ENCODE measurements around the gene FAM135A. TPM values are rescaled to one million over a fixed set of nuclear protein-coding genes. Genes with fewer than 3 reads are reported as not detected.
A peak's percentile ranks its signal among the peaks of the same experiment; 100 is the strongest.

The FAM135A gene
- total and polyA plus RNA-seq, 2 of the 13 experiments (the other 11 are each of a cell fraction or from before 2014, with no cell fraction given): 26.9 to 31.5 TPM

- TF ChIP-seq RFX5 (IDR thresholded peaks at IDR 0.05; ENCODE audit: low read depth, low read length) (no peak), NCOR1 (IDR thresholded peaks at IDR 0.05; ENCODE audit: borderline replicate concordance, low read length) (peak; percentile 47; the same call in 1 of the 2 replicates), ZNF251 (CRISPR knock-in tag; IDR thresholded peaks at IDR 0.05) (no peak), ZMYM4 (CRISPR knock-in tag; IDR thresholded peaks at IDR 0.05) (0 out of 2 replicates have a peak, but pooled peaks have one; percentile 17), TCF7 (IDR thresholded peaks at IDR 0.05; ENCODE audit: low read depth) (peak; percentile 77), PPARG (CRISPR knock-in tag; conservative IDR thresholded peaks at IDR 0.05) (no peak), ZBTB49 (CRISPR knock-in tag; IDR thresholded peaks at IDR 0.05; ENCODE audit: borderline replicate concordance) (no peak), ZNF383 (CRISPR knock-in tag; IDR thresholded peaks at IDR 0.05; ENCODE audit: borderline replicate concordance) (no peak), ZNF605 (CRISPR knock-in tag; IDR thresholded peaks at IDR 0.05) (no peak), GTF2F1 (IDR thresholded peaks at IDR 0.05; ENCODE audit: low read length) (no peak), KDM6A (CRISPR knock-in tag; IDR thresholded peaks at IDR 0.05; ENCODE audit: low read depth) (no peak), SMC3 (IDR thresholded peaks at IDR 0.05; ENCODE audit: low read length) (no peak), GPN1 (CRISPR knock-in tag; IDR thresholded peaks at IDR 0.05; ENCODE audit: borderline replicate concordance) (no peak), ISL2 (CRISPR knock-in tag; IDR thresholded peaks at IDR 0.05) (peak; percentile 77), NPAS2 (CRISPR knock-in tag; IDR thresholded peaks at IDR 0.05; ENCODE audit: borderline replicate concordance) (no peak), ZBTB8A (CRISPR knock-in tag; IDR thresholded peaks at IDR 0.05; ENCODE audit: borderline replicate concordance, low read depth) (no peak), IRF1 (CRISPR knock-in tag; IDR thresholded peaks at IDR 0.05; ENCODE audit: low read depth) (no peak), ZNF530 (CRISPR knock-in tag; IDR thresholded peaks at IDR 0.05; ENCODE audit: low read depth) (no peak), ZBTB38 (CRISPR knock-in tag; IDR thresholded peaks at IDR 0.05) (no peak), ZNF883 (CRISPR knock-in tag; IDR thresholded peaks at IDR 0.05; ENCODE audit: not compliant biosample characterization) (no peak), ZNF546 (CRISPR knock-in tag; conservative IDR thresholded peaks at IDR 0.05) (no peak)
- TF ChIP-seq, protein P1, sequence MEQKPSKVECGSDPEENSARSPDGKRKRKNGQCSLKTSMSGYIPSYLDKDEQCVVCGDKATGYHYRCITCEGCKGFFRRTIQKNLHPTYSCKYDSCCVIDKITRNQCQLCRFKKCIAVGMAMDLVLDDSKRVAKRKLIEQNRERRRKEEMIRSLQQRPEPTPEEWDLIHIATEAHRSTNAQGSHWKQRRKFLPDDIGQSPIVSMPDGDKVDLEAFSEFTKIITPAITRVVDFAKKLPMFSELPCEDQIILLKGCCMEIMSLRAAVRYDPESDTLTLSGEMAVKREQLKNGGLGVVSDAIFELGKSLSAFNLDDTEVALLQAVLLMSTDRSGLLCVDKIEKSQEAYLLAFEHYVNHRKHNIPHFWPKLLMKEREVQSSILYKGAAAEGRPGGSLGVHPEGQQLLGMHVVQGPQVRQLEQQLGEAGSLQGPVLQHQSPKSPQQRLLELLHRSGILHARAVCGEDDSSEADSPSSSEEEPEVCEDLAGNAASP (CRISPR knock-in tag; IDR thresholded peaks at IDR 0.05; ENCODE audit: borderline replicate concordance): 0 out of 2 replicates have a peak, but pooled peaks have one; percentile 19
- TF ChIP-seq, protein P2, sequence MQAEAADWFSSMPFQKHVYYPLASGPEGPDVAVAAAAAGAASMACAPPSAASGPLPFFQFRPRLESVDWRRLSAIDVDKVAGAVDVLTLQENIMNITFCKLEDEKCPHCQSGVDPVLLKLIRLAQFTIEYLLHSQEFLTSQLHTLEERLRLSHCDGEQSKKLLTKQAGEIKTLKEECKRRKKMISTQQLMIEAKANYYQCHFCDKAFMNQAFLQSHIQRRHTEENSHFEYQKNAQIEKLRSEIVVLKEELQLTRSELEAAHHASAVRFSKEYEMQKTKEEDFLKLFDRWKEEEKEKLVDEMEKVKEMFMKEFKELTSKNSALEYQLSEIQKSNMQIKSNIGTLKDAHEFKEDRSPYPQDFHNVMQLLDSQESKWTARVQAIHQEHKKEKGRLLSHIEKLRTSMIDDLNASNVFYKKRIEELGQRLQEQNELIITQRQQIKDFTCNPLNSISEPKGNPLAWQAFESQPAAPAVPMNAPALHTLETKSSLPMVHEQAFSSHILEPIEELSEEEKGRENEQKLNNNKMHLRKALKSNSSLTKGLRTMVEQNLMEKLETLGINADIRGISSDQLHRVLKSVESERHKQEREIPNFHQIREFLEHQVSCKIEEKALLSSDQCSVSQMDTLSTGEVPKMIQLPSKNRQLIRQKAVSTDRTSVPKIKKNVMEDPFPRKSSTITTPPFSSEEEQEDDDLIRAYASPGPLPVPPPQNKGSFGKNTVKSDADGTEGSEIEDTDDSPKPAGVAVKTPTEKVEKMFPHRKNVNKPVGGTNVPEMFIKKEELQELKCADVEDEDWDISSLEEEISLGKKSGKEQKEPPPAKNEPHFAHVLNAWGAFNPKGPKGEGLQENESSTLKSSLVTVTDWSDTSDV (CRISPR knock-in tag; IDR thresholded peaks at IDR 0.05): no peak
Measured at GRCh38 chr6:70398783-70399728, 14.3 kb upstream of the FAM135A start (continued).
